ENCODE measurements around the gene SEC63.

SEC63 gene

DNA sequence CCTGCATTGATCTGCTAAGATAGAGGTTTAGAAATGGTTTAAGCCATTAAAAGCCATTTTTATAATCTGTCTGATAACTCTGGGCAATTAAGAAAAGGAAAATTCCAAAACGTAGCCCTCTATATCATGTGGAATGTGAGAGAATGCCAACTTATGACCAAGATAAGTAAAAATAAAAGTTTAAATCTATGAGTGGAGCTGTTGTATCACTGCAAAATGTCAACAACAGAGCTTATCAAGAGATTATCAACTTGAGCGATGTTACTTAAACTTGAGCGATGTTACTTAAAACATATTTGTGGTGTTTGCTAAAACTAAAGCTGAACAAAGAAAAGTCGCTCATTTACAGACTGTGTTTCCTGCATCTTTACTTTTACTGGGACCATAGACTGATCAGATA, 87.0 kb downstream of the SEC63 start:
- TF ChIP-seq, protein P1, sequence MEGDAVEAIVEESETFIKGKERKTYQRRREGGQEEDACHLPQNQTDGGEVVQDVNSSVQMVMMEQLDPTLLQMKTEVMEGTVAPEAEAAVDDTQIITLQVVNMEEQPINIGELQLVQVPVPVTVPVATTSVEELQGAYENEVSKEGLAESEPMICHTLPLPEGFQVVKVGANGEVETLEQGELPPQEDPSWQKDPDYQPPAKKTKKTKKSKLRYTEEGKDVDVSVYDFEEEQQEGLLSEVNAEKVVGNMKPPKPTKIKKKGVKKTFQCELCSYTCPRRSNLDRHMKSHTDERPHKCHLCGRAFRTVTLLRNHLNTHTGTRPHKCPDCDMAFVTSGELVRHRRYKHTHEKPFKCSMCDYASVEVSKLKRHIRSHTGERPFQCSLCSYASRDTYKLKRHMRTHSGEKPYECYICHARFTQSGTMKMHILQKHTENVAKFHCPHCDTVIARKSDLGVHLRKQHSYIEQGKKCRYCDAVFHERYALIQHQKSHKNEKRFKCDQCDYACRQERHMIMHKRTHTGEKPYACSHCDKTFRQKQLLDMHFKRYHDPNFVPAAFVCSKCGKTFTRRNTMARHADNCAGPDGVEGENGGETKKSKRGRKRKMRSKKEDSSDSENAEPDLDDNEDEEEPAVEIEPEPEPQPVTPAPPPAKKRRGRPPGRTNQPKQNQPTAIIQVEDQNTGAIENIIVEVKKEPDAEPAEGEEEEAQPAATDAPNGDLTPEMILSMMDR (IDR thresholded peaks at IDR 0.05; ENCODE audit: insufficient read depth, low read length, poor library complexity, severe bottlenecking) = no peak
- no peaks in the 10 kb centered on the region for H3K27me3 ChIP-seq (replicated peaks; ENCODE audit: control insufficient read depth, insufficient read depth, low read length)
- H3K4me3 ChIP-seq (replicated peaks; ENCODE audit: low read depth, low read length) = no peak overlapping the region
- no peak for DNase-seq (ENCODE audit: extremely low read depth, insufficient read length)
- H3K36me3 ChIP-seq (ENCODE audit: control insufficient read depth, insufficient read depth, low read length) = no peaks in the 10 kb centered on the region; the same call in none of the 2 replicates

- no peaks in the 10 kb centered on the region for H3K27me3 ChIP-seq (replicated peaks; ENCODE audit: control insufficient read depth, insufficient read depth, low read length)
- H3K36me3 ChIP-seq (ENCODE audit: control insufficient read depth, insufficient read depth, low read length) = no peaks in the 10 kb centered on the region; the same call in none of the 2 replicates
- no peak for DNase-seq (ENCODE audit: extremely low read depth, insufficient read length)
- no peak overlapping the region for H3K4me3 ChIP-seq (replicated peaks; ENCODE audit: low read depth, low read length)
- TF ChIP-seq, protein P1 (IDR thresholded peaks at IDR 0.05; ENCODE audit: insufficient read depth, low read length, poor library complexity, severe bottlenecking) = no peak
Observed at GRCh38 chr6:107870381-107870780, 87.6 kb downstream of the SEC63 start.

- Histone ChIP-seq H3K4me3 (replicated peaks; ENCODE audit: low read depth, low read length) (no peak overlapping the region), H3K27me3 (replicated peaks; ENCODE audit: control insufficient read depth, insufficient read depth, low read length) (no peaks in the 10 kb centered on the region), H3K36me3 (ENCODE audit: control insufficient read depth, insufficient read depth, low read length) (no peaks in the 10 kb centered on the region; the same call in 1 of the 2 replicates)
- DNase-seq (ENCODE audit: extremely low read depth, insufficient read length) = no peak
- TF ChIP-seq, protein P1 (IDR thresholded peaks at IDR 0.05; ENCODE audit: insufficient read depth, low read length, poor library complexity, severe bottlenecking) = no peak
Observed at GRCh38 chr6:107869871-107870270, 88.1 kb downstream of the SEC63 start.

- H3K36me3 ChIP-seq (ENCODE audit: control insufficient read depth, insufficient read depth, low read length) = no peaks in the 10 kb centered on the region; the same call in 1 of the 2 replicates
- no peak for DNase-seq (ENCODE audit: extremely low read depth, insufficient read length)
- no peaks in the 10 kb centered on the region for H3K27me3 ChIP-seq (replicated peaks; ENCODE audit: control insufficient read depth, insufficient read depth, low read length)
- no peak overlapping the region for H3K4me3 ChIP-seq (replicated peaks; ENCODE audit: low read depth, low read length)
- TF ChIP-seq, protein P1 (IDR thresholded peaks at IDR 0.05; ENCODE audit: insufficient read depth, low read length, poor library complexity, severe bottlenecking) = no peak
Observed at GRCh38 chr6:107868867-107869611, 89.0 kb downstream of the SEC63 start.

DNA sequence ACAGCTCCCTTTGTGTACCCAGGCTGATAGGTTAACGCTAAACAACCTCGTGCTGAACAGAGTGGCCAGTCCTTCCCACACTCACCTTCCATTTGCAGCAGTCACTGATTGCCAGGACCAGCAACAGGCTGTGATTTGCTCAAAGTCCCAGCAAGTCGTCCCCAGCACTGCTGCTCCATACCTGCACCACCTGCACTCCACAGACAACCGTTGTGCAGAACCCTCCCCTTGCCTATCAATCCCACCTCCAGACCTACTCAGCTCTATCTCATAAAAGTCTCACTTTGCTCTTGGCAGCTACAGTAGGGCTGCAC, 90.7 kb downstream of the SEC63 start:
- TF ChIP-seq, protein P1 (IDR thresholded peaks at IDR 0.05; ENCODE audit: insufficient read depth, low read length, poor library complexity, severe bottlenecking) = no peak
- DNase-seq (ENCODE audit: extremely low read depth, insufficient read length) = no peak
- Histone ChIP-seq H3K27me3 (replicated peaks; ENCODE audit: control insufficient read depth, insufficient read depth, low read length) (no peaks in the 10 kb centered on the region), H3K36me3 (ENCODE audit: control insufficient read depth, insufficient read depth, low read length) (no peaks in the 10 kb centered on the region; the same call in 1 of the 2 replicates), H3K4me3 (replicated peaks; ENCODE audit: low read depth, low read length) (no peak overlapping the region)

Data from GM06990 (cell line).